ENCODE results near the gene HEY2.

Gene HEY2

GRCh38 chr6:125787791-125788190 lies 38.4 kb downstream of the HEY2 start:
- peak; percentile 42 for TF ChIP-seq CTCF (conservative IDR thresholded peaks at IDR 0.05; ENCODE audit: low read length)
- DNase-seq (ENCODE audit: low read depth), result peak; percentile 39
- H3K4me3 ChIP-seq (ENCODE audit: low read length), result no peak overlapping the region

- no peak overlapping the region for H3K4me3 ChIP-seq (ENCODE audit: low read length)
- no peak for DNase-seq (ENCODE audit: low read depth)
- no peak for TF ChIP-seq CTCF (conservative IDR thresholded peaks at IDR 0.05; ENCODE audit: low read length)
Measured at GRCh38 chr6:125789167-125789566, 39.7 kb downstream of the HEY2 start.

- DNase-seq (ENCODE audit: low read depth), result peak; percentile 48
- no peak for TF ChIP-seq CTCF (conservative IDR thresholded peaks at IDR 0.05; ENCODE audit: low read length)
Measured at GRCh38 chr6:125789576-125790357, 40.3 kb downstream of the HEY2 start.

GRCh38 chr6:125790358-125791150 lies 41.1 kb downstream of the HEY2 start, which contains the start of gene NCOA7:
Gene NCOA7, plus strand, starts transcription at chr6:125790960. Its CDS starts 24,395 bp downstream, at chr6:125815355.
- DNase-seq (ENCODE audit: low read depth), result peak; percentile 68
- H3K4me3 ChIP-seq (ENCODE audit: low read length), result peak within 1 kb of the TSS; percentile 70
- no peak; the same call in 1 of the 2 replicates for TF ChIP-seq CTCF (conservative IDR thresholded peaks at IDR 0.05; ENCODE audit: low read length)

More at GRCh38 chr6:125789576-125790357, 40.3 kb downstream of the HEY2 start:
- H3K4me3 ChIP-seq (ENCODE audit: low read length), result peak overlapping the region; percentile 70

- peak; percentile 47 for DNase-seq (ENCODE audit: low read depth)
- TF ChIP-seq CTCF (conservative IDR thresholded peaks at IDR 0.05; ENCODE audit: low read length), result peak; percentile 76
- peak overlapping the region; percentile 70 for H3K4me3 ChIP-seq (ENCODE audit: low read length)
Measured at GRCh38 chr6:125791151-125791819, 41.9 kb downstream of the HEY2 start.

GRCh38 chr6:125791820-125792165 lies 42.4 kb downstream of the HEY2 start:
- TF ChIP-seq CTCF (conservative IDR thresholded peaks at IDR 0.05; ENCODE audit: low read length), result no peak
- no peak for DNase-seq (ENCODE audit: low read depth)
- H3K4me3 ChIP-seq (ENCODE audit: low read length), result peak overlapping the region; percentile 70
